KBM-7 (cell line): ENCODE results near the gene DNAJB1.
"Not testable (repeated sequence)": the region's sequence is repeated elsewhere in the genome, so short reads cannot be mapped to it uniquely, and the experiment has no call there.

ENCODE experiments used
- DNase-seq: peaks from one replicate; pipeline ENCODE4 v3.0.0-alpha.2; 2015
- in situ Hi-C: fragments of 300-500 bp; cut with MboI; formaldehyde crosslinking; loops from 2 replicates; pipeline ENCODE4 v1.14.3; 2020; ENCODE audit warnings: low sequenced_read_pairs, low pct_unique_long_range_greater_than_20kb, mixed read lengths

DNAJB1 gene

DNA sequence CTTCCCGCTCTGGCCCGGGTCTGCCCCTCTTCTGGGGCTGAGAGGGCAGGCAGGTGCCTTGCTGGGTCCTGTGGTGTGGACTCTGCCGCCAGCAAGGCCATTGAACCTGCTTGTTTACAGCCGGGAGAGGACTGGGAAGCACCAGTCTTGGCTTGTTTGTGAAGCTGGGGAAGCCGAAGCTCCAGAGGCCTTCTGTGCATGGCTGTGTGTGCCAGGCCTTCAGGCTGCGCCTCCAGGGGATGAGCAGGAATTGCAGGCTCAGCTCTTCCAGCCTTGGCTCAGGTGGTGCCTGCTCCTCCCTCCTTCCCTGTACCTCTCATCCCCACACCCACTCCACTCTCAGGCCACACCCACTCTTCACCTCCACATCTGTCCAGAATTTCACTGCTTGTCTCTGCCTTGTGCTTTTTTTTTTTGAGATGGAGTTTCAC is 36.2 kb upstream of the DNAJB1 start:
- DNase-seq: no peak
- in situ Hi-C loops: no loop called here

DNA sequence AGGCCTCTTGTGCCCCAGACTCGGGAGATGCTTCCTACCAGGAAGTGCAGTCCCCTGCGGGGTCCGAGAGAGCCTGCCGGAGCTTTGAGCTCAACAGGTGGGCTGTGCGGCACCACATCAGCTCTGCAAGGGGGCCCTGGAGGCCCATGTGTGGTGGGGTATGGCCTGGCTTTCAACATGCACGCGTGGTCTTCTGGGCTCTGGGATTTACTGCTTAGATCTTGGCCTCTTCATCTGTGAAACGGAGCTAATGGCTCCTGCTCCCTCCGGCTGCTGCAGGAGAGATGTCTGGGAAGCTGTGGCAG is 35.7 kb upstream of the DNAJB1 start:
- no peak for DNase-seq
- in situ Hi-C loops: no loop called here

DNA sequence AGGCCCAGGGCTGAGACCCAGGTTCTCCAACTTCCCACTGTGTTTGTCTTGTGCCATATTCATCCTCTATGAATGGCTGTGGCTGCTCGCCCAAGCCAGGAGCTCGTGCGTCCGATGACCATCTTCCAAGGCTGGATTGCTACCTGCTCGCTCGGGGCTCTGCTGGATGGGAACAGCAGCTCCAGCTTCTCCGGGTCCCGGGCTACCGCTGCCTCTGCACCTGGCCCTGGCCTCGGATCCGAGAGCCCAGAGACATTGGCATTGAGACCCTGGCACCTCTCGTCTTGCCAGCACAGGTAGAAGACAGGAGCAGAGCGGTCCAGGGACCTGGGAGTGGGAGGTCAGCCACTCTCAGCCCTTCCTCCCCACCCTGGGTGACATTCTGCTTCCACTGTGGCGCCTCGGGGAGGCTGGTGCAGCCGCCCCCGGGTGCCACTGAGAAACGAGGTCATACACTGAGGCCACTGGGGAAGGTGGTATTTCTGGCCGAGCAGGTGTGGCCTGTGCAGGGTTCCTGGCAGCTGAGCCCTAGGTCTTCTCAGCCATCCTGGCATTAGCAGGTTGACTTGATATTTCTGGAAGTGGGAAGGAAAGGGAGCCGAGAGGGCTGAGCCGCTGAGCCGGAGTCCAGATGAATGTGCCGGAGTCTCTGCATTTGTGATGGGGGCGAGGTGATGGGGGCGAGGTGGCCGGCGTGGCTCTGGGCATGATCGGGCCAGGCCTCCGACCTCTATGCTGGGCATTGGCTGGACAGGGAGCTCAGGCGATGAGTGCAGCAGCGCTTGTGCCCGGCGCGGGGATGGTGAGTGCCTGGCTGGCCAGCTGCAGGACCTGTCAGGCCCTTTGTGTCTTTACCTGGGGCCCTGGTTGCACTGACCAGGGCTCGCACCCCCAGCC is 35.1 kb upstream of the DNAJB1 start:
- in situ Hi-C loops: no loop called here
- DNase-seq: no peak

DNA sequence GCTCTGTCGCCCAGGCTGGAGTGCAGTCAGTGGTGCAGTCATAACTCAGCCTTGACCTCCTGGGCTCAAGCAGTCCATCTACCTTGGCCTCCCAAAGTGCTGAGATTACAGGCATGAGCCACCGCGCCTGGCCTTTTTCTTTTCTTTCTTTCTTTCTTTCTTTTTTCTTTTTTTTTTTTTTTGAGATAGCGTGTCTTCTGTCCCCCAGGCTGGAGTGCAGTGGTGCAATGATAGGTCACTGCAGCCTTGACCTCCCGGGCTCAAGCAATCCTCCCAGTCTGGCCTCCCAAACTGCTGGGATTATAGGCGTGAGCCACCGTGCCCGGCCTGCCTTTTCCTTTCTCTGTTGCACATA is 33.8 kb upstream of the DNAJB1 start:
- DNase-seq, in situ Hi-C loops: not testable (repeated sequence)

DNA sequence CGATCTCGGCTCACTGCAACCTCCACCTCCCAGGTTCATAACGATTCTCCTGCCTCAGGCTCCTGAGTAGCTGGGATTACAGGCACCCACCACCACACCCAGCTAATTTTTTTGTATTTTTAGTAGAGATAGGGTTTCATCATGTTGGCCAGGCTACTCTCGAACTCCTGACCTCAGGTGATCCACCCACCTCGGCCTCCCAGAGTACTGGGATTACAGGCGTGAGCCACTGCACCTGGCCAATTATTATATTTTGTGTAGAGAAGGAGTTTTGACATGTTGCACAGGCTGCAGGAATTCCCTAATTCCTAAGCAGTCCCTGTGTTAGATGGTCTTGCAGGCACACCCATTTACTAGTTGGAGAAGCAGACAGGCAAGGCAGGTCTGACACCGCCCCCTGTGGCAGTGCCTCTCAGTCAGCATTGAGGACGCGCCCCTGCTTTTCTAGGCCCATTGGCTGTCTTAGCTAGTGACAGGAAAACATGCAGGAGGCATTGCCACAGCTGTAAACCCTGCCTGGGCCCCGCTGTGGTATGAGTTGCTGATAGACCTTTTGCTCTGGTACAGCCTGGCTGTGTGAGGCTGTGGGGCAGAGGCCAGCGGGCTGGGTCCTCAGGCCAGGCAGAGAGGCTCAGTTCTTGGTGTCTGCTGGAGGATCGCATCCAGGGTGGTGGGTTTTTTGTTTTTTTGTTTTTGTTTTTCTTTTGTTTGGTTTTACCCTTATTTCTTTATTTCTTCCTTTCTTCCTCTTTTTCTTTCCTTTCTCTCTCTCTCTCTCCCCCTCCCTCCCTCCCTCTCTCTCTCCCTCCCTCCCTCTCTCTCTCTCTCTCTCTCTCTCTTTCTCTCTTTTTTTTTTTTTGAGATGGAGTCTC is 33.2 kb upstream of the DNAJB1 start:
- DNase-seq: peak; percentile 90
- in situ Hi-C loops: not testable (repeated sequence)

DNA sequence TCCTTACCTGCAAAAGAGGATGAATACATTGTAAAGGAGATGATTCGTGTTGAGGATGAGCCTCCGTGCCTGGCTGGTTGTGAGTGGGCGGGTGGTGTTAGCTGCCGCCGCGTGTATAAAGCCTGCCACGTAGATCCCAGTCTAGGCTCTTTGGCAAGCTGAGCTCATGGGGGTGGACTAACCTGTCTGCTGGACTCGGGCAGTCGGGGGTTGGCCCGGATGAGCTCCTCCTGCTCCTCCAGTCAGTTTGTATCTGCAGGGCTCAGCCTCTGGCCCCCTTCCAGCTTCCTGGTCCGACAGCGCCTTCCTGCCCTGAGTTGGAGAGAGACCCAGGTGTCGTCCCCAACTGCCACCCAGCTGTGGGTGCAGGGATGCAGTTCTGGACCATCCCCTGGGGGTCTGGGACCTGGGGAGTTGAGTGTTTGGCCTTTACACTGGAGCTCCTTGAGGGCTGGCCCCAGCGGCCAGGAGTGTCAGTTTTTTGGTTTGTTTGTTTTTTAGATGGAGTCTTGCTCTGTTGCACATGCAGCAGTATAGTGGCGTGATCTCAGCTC is 32.1 kb upstream of the DNAJB1 start:
- in situ Hi-C loops: no loop called here
- DNase-seq: no peak

DNA sequence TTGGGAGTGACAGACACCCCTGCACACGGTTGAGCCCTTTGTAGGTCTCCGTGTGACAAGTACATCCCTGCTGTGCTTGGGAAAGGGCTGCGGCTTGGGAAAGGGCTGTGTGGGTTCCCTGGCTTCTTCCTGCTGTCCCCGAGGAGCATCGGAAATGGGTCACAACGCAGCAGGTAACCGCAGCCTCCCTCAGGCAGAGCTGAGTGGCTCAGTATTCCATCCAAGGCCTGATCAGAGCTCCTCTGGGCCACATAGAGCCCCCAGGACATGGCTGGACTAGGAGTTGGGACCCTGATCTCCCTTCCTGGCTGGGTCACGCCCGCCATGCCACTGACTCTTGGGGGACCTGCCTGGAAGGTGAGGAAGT is 27.5 kb upstream of the DNAJB1 start:
- DNase-seq: no peak
- in situ Hi-C loops: no loop called here

DNA sequence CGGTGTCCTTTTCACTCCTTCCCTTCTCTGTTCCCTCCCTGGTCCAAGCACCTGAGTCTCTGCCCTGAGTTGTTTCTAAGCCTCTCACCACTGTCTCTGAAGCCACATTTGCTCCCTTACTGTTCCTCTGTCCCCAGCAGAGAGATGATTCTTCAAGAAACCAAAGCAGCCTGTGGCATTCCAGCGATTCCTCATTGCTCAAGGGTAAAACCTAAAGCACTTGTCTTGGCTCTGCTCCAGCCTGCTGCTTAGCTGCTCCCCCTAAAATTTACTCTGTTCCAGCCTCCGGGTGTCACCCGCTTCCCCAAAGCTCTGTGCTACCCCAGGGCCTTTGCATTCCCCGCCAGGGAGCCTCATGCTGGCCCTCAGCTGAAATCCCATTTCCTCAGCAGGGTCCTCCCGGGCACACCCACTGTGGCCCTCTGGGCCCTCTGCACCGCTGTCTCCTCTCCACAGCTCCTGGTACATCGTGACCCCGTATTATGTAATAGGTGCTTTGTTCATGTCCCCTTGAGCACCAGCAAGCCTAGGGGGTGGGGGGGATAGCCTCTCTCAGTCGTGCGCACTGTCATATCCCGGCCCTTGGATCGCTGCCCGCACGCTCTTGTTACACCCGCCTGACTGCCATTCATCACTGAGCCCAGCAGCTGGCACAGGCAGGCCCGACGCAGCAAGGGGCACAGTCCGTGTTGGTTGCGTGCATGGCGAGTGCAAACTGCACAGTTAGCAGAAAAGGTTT is 26.9 kb upstream of the DNAJB1 start:
- in situ Hi-C loops: no loop called here
- no peak for DNase-seq

DNA sequence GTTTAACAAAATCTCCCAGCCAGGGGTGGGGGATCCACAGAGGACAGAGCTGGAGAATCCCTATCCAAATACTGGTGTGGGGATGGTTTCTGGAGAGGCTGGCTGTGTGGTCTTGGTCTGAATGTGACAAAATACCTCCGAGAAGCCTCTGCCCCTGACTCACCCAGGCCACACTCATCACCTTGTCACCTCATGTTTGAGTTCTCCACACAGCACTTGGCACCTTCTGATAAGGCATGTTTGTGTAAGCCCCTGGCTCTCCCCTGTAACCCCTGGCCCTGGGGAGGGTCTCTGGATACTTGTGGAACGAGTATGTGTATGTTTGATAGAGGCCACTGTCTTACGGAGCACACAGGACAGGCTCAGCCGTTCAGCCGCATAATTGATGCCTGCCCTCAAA is 25.9 kb upstream of the DNAJB1 start:
- no peak for DNase-seq
- in situ Hi-C loops: no loop called here

DNA sequence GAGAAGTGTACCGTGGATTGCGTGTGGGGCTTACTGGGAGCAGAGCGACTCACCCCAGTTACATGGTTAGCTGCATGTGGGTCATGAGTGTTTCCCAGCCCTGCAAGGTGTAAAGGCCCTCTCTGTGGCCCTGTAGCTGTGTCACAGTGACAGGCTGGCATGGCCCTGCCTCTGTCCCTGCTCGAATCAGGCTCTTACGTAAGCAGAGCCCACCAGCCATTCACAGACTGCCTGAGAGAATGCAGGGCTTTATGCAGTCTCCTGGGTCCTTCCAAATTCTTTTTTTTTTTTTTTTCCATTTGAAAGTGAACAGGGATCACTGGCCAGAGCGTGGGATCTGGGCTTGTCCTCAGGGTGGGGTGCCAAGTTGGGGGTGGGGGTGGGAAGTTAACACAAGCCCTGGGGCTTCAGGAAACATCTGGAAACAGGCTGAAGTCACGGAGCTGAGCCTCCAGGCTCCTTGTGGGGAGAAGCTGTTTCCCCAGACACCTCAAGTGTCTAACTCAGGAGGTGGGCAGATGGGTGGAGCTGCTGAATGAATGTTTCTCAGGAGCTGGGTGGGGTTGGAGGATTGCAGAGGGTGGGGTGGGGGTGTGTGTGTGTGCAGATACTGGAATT is 24.6 kb upstream of the DNAJB1 start:
- in situ Hi-C loops: no loop called here
- peak; percentile 32 for DNase-seq

DNA sequence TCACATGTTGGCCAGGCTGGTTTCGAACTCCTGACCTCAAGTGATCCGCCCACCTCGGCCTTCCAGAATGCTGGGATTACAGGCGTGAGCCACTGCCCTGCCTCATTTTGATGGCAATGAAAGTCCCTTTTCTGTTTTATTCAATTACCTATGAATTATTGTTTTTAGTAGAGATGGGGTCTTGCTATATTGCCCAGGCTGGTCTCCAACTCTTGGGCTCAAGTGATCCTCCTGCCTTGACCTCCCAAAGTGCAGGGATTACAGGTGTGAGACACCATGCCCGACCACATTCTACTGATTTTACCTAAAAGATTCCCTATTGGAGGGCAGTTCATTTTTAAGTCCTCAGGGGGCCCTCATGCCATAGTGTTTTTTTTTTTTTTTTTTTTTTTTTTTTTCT is 23.8 kb upstream of the DNAJB1 start:
- in situ Hi-C loops: not testable (repeated sequence)

DNA sequence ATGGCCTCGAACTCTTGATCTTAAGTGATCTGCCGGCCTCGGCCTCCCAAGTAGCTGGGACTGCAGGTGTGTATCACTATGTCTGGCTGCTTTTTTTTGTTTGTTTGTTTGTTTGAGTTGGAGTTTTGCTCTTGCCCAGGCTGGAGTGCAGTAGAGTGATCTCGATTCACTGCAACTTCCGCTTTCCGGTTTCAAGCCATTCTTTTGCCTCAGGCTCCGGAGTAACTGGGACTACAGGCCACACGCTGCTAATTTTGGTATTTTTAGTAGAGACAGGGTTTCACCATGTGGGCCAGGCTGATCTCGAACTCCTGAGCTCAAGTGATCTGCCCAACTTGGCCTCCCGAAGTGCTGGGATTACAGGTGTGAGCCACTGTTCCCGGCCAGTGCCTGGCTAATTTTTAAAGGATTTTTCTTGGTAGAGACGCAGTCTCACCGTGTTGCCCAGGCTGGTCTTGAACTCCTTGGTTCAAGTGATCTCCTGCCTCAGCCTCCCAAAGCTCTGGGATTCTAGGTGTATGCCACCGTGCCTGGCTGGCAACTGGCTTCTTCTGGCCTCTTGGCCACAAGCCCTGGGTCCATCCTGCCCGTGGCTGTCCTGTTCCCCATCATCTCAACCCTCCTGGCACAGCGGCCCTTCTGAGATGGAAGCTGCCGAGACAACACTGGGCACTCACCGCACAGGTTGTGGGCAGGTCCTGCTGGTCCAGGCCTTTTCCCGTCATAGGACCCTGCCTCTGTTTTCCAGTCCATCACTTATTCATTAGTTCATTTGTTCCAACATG is 22.7 kb upstream of the DNAJB1 start:
- in situ Hi-C loops: no loop called here
- DNase-seq: no peak

More for the DNA sequence above, 23.8 kb upstream of the DNAJB1 start:
- not testable (repeated sequence) for DNase-seq

DNA sequence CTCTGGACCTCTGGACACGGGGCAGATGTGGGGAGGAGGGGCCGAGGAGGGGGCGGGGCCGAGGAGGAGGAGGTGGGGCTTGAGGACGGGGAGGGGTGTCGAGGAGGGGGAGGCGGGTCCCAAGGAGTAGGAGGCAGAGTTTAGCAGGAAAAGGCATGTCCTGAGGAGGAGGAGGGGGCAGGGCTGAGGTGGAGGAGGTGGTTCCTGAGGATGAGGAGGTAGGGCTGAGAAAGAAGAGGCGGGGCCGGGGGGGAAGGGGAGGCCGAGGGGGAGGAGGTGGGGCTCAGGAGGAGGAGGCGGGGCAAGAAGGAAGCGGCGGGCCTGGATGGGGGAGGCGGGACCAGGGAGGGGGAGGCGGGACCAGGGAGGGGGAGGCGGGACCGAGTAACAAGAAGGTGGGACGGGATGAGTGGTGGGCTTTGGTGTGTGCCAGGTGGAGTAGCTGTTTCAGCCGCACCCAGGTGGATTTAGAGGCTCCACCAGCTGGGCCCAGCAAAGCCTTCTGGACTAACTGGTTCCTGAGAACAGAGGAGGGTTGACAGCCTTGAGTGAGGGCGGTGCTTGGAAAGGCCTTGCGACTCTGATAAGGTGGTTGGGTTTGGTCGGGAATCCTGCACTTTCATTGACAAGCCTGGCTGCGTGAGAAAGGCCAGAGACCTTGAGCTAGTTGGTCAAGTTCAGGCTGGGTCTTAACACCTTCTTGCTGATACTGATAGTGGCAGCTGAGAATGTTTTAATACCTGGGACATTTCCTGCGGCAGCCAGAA is 18.9 kb upstream of the DNAJB1 start:
- peak; percentile 71 for DNase-seq
- in situ Hi-C loops: no loop called here

DNA sequence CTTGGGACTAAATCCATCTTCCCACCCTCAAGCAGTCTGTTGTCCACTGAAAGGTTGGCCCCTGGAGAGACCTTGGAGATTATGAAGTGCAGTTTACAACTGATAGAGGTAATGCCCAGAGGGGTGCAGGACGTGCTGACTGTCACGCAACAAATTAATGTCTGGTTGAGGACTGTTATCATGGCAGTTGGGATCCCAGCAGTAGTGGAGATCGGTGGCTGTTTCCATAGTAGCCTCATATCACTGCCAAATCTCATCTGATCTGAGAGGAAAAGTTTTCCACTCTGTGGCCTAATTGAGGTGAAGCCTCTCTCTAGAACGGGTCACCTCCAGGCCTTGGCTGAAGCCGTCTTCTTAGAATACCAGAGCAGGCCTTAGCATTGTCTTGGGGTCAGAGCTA is 15.3 kb upstream of the DNAJB1 start:
- in situ Hi-C loops: no loop called here
- no peak for DNase-seq

DNA sequence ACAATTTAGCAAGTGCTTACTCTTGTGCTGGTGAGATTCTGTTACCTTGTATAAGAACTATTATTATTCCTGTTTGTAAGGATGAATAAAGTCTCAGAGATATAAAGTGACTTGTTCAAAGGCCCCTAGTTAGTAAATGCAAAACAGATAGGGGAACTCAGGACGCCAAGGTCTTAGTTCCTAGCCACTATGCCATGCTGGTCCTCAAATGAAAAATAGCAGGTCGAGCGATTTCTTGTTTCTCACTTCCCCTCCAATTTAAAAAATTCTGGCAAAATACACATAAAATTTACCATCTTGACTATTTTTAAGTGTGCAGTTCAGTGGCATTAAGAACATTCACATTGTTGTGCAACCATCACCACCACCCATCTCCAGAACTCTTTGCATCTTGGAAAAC is 12.3 kb upstream of the DNAJB1 start:
- DNase-seq: no peak
- in situ Hi-C loops: no loop called here

DNA sequence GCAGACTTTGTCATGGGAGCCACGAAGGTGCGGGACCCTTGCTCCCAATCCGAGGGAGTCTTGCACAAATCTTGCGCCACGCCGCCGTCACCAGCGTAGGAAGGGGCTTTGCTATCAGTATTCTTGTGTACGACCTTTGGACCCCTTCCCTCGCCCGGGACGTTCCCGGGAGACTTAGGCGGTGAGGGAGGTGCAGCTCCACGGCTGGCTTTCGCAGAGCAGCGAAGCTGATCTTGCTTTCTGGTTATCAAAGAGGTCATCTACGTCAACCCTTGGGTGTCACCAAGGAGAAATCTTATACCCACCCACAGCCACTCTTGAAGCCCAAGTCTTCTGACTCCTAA is 11.8 kb upstream of the DNAJB1 start:
- in situ Hi-C loops: no loop called here
- DNase-seq: no peak

DNA sequence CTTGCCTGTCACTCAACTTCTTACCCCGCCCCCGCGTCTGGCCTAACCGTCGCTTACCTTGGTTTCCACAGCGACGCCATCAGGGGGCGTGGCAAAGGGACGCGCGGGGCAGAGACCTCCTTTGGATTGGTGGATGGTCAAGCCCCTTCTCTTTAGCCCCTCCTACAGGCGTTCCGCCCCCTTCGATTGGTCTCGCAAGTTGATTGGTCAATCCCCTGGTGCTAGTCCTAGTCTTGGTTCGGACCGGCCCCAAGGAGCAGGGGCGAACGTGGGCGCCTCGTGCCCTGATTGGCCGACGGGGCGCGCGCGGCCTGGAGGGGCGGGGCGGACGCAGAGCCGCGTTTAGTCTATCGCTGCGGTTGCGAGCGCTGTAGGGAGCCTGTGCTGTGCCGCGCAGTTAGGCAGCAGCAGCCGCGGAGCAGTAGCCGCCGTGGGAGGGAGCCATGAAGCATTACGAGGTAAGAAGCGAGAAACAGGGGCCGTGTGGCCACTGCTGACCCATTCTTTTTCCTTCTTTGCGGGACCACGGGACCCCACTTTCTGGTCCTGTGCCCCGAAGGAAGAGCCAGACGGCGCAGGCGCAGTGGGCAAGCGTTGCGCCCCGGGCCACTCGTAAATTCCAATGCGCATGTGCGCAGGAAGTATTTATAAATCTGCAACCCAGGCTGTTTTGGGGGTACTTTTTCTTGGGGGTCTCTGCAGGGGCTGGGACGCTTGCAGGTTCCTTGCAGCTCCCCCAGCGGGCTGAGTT is 11.2 kb upstream of the DNAJB1 start, which contains the start of gene TECR:
Gene TECR, plus strand, starts transcription at position 341 of the 751 bp plus-strand sequence. Its CDS starts 103 bp downstream, at position 444.
- in situ Hi-C loops: no loop called here
- DNase-seq: peak; percentile 100
